GM12878 (cell line): ENCODE measurements around the gene GH2. TPM values are rescaled to one million over a fixed set of nuclear protein-coding genes. Genes with fewer than 3 reads are reported as not detected.
A peak's percentile ranks its signal among the peaks of the same experiment; 100 is the strongest.

Experiments used
- FOXK2 ChIP-seq: fragments of 450-650 bp; IDR thresholded peaks from 2 replicates; pipeline ENCODE4 v1.6.1; 2017; ENCODE audit warnings: mild to moderate bottlenecking, moderate library complexity
- IRF4 ChIP-seq: IDR thresholded peaks from 2 replicates; pipeline ENCODE4 v1.6.1; 2011; ENCODE audit warnings: low read depth, low read length
- JUND ChIP-seq: IDR thresholded peaks from 2 replicates; pipeline ENCODE4 v1.6.1; 2012; ENCODE audit warnings: low read depth, mild to moderate bottlenecking, low read length, improper control_type of control experiment, moderate library complexity
- KAT2A ChIP-seq: conservative IDR thresholded peaks from 2 replicates; pipeline ENCODE4 v1.6.1; 2011; ENCODE audit warnings: low read depth, low read length; ENCODE audit not compliant: control insufficient read depth
- NFYA ChIP-seq: IDR thresholded peaks from 2 replicates; pipeline ENCODE4 v1.6.1; 2011; ENCODE audit warnings: low read depth, mild to moderate bottlenecking, low read length, improper control_type of control experiment, borderline replicate concordance
- NFYB ChIP-seq: IDR thresholded peaks from 2 replicates; pipeline ENCODE4 v1.6.1; 2011; ENCODE audit warnings: low read depth, mild to moderate bottlenecking, low read length, improper control_type of control experiment, moderate library complexity; ENCODE audit not compliant: insufficient read depth
- PKNOX1 ChIP-seq: fragments of 450-650 bp; IDR thresholded peaks from 2 replicates; pipeline ENCODE4 v1.6.1; 2016; ENCODE audit warnings: mild to moderate bottlenecking
- POLR2A ChIP-seq: IDR thresholded peaks from 2 replicates; pipeline ENCODE4 v1.6.1; 2011; ENCODE audit warnings: low read depth, mild to moderate bottlenecking, low read length
- REST ChIP-seq: IDR thresholded peaks from 2 replicates; pipeline ENCODE4 v1.6.1; 2012; ENCODE audit warnings: mild to moderate bottlenecking, low read depth, low read length
- SP1 ChIP-seq: IDR thresholded peaks from one replicate; pipeline ENCODE4 v1.6.1; 2011; ENCODE audit warnings: low read depth, low read length
- YBX1 ChIP-seq: fragments of 450-650 bp; IDR thresholded peaks from 2 replicates; pipeline ENCODE4 v1.6.1; 2016; ENCODE audit warnings: antibody characterized with exemption
- ZBTB33 ChIP-seq: fragments of 450-650 bp; IDR thresholded peaks from 2 replicates; pipeline ENCODE4 v1.6.1; 2017; ENCODE audit warnings: mild to moderate bottlenecking
- ZBTB4 ChIP-seq: fragments of 450-650 bp; formaldehyde crosslinking; IDR thresholded peaks from 2 replicates; pipeline ENCODE4 v1.4.0; 2022; ENCODE audit warnings: mild to moderate bottlenecking, moderate library complexity
- ZNF24 ChIP-seq: fragments of 450-650 bp; IDR thresholded peaks from 2 replicates; pipeline ENCODE4 v1.6.1; 2017; ENCODE audit warnings: antibody characterized with exemption, mild to moderate bottlenecking
- polyA plus RNA-seq, 11 experiments: library from polyadenylated mRNA; depleted of rRNA in 4 of 11; unstranded in 6 of 11; stranded (reverse) in 5 of 11; fragments of >200 nt; fragmentation: Nextera tagmentation in 4 of 11; fragmentation: Illumina TruSeq in 1 of 11; extraction: Ambion mirVana in 4 of 11; extraction: Trizol in 1 of 11; gene quantifications; 1 replicate in 1 of 11; 2 replicates in 10 of 11; pipeline versions ENCODE4 v1.2.1 to v1.2.3, GENCODE V29; 2011 to 2016; ENCODE audit warnings: inconsistent platforms in 2 of 11, missing spikeins in 2 of 11, low read depth in 1 of 11
- total RNA-seq, 4 experiments: library from RNA; depleted of rRNA in 3 of 4; stranded (reverse); fragments of >200 nt in 3 of 4; fragmentation: Illumina TruSeq in 1 of 4; extraction: Trizol in 1 of 4; gene quantifications; 2 replicates each; pipeline versions ENCODE4 v1.2.1 to v1.2.3, GENCODE V29; 2013 to 2021
- TF ChIP-seq, protein P1 (sequence below): IDR thresholded peaks from 2 replicates; pipeline ENCODE4 v1.6.1; 2012; ENCODE audit warnings: low read depth, low read length, improper control_type of control experiment

The GH2 gene
- total and polyA plus RNA-seq, 10 of the 15 experiments (the other 5 are each of a cell fraction or from before 2014, with no cell fraction given), result not detected

GRCh38 chr17:63842540-63843386, 39.0 kb downstream of the GH2 start, which contains the start of gene SMARCD2 (continued):
- TF ChIP-seq ZBTB4 (CRISPR knock-in tag) (no peak), NFYA (no peak), PKNOX1 (peak; percentile 68), ZNF24 (peak; percentile 67; the same call in 1 of the 2 replicates), JUND (no peak; the same call in 1 of the 2 replicates), ZBTB33 (no peak), POLR2A (peak; percentile 92), KAT2A (no peak), REST (no peak), IRF4 (peak; percentile 62; the same call in 1 of the 2 replicates), SP1 (peak; percentile 99), YBX1 (no peak), NFYB (no peak), FOXK2 (no peak)
- TF ChIP-seq, protein P1, sequence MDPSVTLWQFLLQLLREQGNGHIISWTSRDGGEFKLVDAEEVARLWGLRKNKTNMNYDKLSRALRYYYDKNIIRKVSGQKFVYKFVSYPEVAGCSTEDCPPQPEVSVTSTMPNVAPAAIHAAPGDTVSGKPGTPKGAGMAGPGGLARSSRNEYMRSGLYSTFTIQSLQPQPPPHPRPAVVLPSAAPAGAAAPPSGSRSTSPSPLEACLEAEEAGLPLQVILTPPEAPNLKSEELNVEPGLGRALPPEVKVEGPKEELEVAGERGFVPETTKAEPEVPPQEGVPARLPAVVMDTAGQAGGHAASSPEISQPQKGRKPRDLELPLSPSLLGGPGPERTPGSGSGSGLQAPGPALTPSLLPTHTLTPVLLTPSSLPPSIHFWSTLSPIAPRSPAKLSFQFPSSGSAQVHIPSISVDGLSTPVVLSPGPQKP, result peak; percentile 73
